Lower leg skin (tissue), 4 donors: ENCODE data around the gene NCBP1. TPM values are rescaled to one million over a fixed set of nuclear protein-coding genes. Genes with fewer than 3 reads are reported as not detected.
A peak's percentile ranks its signal among the peaks of the same experiment; 100 is the strongest.
"Not testable (repeated sequence)": the region's sequence is repeated elsewhere in the genome, so short reads cannot be mapped to it uniquely, and the experiment has no call there.

Source experiments
- DNase-seq, 2 donors: peaks; one replicate each; pipeline ENCODE4 v3.0.0-alpha.2; 2019; ENCODE audit warnings: low spot score in 2 of 2
- H3K4me3 ChIP-seq: fragments of 200-600 bp; sonication (generic); 2 replicates; pipeline ENCODE4 v1.5.1; 2017; ENCODE audit warnings: mild to moderate bottlenecking, low read depth; ENCODE audit not compliant: poor library complexity, severe bottlenecking
- POLR2A ChIP-seq, 2 donors: fragments of 450-650 bp; IDR thresholded peaks; one replicate each; pipeline ENCODE4 v1.6.1; 2016 to 2017; ENCODE audit warnings: antibody characterized with exemption in 2 of 2, mild to moderate bottlenecking in 1 of 2, moderate library complexity in 1 of 2
- WGBS, 2 donors: methylation state at CpG; one replicate each; pipeline ENCODE4 v1.1.5; 2018; 5-methylcytosine and 5-hydroxymethylcytosine counted together
- intact Hi-C: fragments of 100-400 bp; cut with DNase I; formaldehyde crosslinking; loops from one replicate; pipeline ENCODE4 v1.15.0; 2023; ENCODE audit warnings: low total_unique reads
- total RNA-seq, 4 donors: library from RNA; depleted of rRNA; stranded (reverse); fragments of >200 nt; gene quantifications; one replicate each; pipeline ENCODE4 v1.1.0, GENCODE V29; 2016
- TF ChIP-seq, protein P1 (sequence below), 3 donors: fragments of 450-650 bp; IDR thresholded peaks; one replicate each; pipeline ENCODE4 v1.5.1; 2016; ENCODE audit warnings: antibody characterized with exemption in 3 of 3, mild to moderate bottlenecking in 3 of 3, moderate library complexity in 2 of 3

Gene NCBP1
- total RNA-seq, 4 donors from 2014 or later, result 9.7 to 17.2 (median 11.5) TPM

DNA sequence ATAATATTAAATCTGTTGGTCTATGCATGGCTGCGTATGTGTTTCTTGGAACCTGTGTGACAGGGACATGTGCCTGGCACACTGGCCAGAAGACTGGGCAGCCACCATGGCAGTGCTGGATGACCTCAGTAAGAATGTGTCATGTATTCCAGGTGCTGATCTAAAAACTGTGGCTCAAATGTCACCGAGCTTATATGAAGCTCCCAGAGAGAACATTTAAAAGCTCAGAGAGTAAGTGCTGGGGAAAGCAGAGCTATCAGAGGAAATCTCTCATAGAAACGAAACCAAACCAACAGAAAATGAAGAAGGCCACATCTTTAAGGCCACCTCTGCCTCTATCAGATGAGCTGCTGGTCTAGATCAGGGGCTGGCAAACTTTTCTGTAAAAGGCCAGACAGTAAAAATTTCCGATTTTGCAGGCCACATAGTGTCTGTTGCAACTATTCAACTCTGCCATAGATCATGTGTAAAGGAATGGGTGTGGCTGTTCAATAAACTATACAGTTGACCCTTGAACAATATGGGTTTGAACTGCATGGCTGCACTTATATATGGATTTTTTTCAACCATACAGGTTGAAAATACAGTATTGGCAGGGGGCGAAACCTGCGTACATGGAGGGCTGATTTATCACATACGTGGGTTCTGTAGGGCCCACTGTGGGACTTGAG lies 32.3 kb upstream of the NCBP1 start:
- TF ChIP-seq, protein P1, sequence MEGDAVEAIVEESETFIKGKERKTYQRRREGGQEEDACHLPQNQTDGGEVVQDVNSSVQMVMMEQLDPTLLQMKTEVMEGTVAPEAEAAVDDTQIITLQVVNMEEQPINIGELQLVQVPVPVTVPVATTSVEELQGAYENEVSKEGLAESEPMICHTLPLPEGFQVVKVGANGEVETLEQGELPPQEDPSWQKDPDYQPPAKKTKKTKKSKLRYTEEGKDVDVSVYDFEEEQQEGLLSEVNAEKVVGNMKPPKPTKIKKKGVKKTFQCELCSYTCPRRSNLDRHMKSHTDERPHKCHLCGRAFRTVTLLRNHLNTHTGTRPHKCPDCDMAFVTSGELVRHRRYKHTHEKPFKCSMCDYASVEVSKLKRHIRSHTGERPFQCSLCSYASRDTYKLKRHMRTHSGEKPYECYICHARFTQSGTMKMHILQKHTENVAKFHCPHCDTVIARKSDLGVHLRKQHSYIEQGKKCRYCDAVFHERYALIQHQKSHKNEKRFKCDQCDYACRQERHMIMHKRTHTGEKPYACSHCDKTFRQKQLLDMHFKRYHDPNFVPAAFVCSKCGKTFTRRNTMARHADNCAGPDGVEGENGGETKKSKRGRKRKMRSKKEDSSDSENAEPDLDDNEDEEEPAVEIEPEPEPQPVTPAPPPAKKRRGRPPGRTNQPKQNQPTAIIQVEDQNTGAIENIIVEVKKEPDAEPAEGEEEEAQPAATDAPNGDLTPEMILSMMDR (IDR thresholded peaks at IDR 0.05), result no peak
- no peak for TF ChIP-seq POLR2A (IDR thresholded peaks at IDR 0.05)
- intact Hi-C loops, result no loop called here
- WGBS, 2 donors, result 90 to 91% methylated on average over 7 of the region's 7 CpGs
- no peak for DNase-seq
- no peak overlapping the region for H3K4me3 ChIP-seq

GRCh38 chr9:97602430-97602829 lies 31.2 kb upstream of the NCBP1 start:
- DNase-seq, result no peak
- no peak overlapping the region for H3K4me3 ChIP-seq
- TF ChIP-seq, protein P1 (IDR thresholded peaks at IDR 0.05), result no peak
- no peak for TF ChIP-seq POLR2A (IDR thresholded peaks at IDR 0.05)
- intact Hi-C loops, result no loop called here
- 77 to 81% methylated on average over 10 of the region's 10 CpGs for WGBS, 2 donors

DNA sequence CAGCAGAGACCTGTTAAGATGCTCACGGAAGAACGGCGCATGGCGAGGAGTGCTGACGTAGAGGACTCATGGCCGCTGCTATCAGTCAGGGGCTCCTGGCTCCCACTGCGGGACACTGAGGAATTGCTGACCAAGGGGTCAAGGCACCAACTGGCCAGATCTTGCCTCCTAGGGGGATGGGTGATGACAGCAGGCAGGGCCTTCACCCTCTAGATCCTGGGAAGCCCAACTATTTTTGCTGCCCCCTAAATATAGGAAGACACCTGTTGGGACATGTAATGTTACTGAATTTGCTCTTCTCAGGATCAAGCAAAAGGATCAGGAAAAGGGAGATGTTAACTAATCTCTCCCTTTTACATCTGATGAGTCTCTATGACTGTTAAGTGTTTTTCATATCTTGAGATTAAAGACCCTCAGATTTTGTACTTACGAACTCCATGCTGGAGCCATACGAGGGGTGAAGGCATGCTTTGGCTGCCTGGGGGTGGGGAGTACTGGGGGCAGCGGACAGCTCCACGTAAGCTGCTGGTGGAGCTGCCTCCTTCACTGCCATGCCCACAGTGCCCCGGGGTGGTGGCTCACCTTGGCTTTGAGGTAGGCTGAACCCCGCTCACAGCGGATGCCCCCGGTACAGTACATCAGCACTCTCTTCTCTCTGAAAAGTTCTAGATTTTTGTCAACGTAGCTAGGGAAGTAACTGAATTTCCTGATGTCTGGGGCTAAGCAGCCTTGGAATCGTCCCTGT lies 28.5 kb upstream of the NCBP1 start:
- TF ChIP-seq, protein P1 (IDR thresholded peaks at IDR 0.05), result no peak
- no peak for TF ChIP-seq POLR2A (IDR thresholded peaks at IDR 0.05)
- DNase-seq, result no peak
- intact Hi-C loops, result no loop called here
- WGBS, 2 donors, result 84 to 96% methylated on average over 17 of the region's 17 CpGs
- no peak overlapping the region for H3K4me3 ChIP-seq

DNA sequence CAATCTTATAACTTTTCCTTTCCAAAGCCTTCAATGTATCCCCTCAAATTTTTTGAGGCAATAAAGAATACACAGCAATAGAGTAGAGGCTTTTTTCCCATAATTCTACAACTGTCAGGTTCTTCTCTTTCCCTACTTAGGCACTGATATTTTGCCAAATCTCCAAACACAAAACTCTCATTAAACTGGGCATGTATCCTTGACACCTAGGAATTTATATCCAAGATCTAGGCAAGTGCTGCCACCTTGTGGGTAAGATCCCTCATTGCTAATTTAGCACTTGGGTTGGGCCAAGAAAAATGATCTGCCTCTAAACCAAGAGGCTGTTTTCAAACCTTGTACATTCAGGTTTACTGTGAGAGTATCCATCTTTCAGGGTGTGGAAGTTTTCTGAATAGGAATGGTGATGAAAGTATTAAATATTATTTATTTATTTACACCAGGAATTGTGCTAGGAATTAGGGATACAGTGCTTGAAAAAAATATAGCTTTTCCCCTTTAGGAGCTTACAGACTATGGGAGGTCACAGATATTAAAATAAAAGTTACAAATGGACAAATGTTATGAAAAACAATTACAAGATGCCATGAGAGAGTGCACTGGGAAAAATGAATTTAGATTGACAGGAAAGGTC lies 18.1 kb upstream of the NCBP1 start:
- peak in 1 of 2 donors; percentile 77 for DNase-seq
- no peak for TF ChIP-seq POLR2A (IDR thresholded peaks at IDR 0.05)
- TF ChIP-seq, protein P1 (IDR thresholded peaks at IDR 0.05), result no peak
- H3K4me3 ChIP-seq, result no peak overlapping the region
- intact Hi-C loops, result no loop called here

DNA sequence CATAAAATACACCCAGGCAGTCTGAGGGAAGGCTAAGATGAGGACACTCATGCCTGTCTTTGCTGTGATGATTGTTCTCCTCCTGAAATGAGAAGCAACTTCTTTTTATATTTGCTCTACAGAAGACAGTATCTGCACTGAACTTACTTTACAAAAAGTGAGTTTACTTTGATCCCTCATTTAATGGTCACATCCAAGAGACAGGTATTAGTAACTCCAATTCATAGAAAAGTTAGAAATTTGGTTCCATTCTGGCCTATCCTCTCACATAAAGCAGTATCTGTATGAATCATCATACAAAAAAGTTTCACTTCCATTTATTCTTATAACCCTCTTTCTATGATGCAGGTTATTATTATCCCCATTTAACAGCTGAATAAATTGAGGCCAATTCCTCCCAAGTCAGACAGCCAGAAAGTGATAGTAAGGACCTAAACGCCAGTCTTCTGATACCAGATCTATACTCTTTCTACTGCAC lies 15.6 kb upstream of the NCBP1 start:
- H3K4me3 ChIP-seq, result no peak overlapping the region
- TF ChIP-seq, protein P1 (IDR thresholded peaks at IDR 0.05), result no peak
- no peak for TF ChIP-seq POLR2A (IDR thresholded peaks at IDR 0.05)
- intact Hi-C loops, result no loop called here
- 84 to 88% methylated on average over 1 of the region's 1 CpG for WGBS, 2 donors
- DNase-seq, result no peak

GRCh38 chr9:97620063-97620462 lies 13.6 kb upstream of the NCBP1 start:
- intact Hi-C loops, H3K4me3 ChIP-seq, DNase-seq: not testable (repeated sequence)
- WGBS, 2 donors, result 93 to 95% methylated on average over 2 of the region's 2 CpGs

- WGBS, 2 donors, result 74 to 81% methylated on average over 5 of the region's 5 CpGs
- intact Hi-C loops, DNase-seq, H3K4me3 ChIP-seq: not testable (repeated sequence)
Observed at GRCh38 chr9:97622483-97622882, 11.1 kb upstream of the NCBP1 start.
